Right kidney (tissue), 1 donor: ENCODE measurements around the gene CDH19.
A peak's percentile ranks its signal among the peaks of the same experiment; 100 is the strongest.
"Not testable (repeated sequence)": the region's sequence is repeated elsewhere in the genome, so short reads cannot be mapped to it uniquely, and the experiment has no call there.

Experiments used
- DNase-seq: peaks from one replicate; pipeline ENCODE4 v3.0.0-alpha.2; 2016

The CDH19 gene

GRCh38 chr18:66562279-66562678 is 41.6 kb downstream of the CDH19 start:
- no peak for DNase-seq

DNA sequence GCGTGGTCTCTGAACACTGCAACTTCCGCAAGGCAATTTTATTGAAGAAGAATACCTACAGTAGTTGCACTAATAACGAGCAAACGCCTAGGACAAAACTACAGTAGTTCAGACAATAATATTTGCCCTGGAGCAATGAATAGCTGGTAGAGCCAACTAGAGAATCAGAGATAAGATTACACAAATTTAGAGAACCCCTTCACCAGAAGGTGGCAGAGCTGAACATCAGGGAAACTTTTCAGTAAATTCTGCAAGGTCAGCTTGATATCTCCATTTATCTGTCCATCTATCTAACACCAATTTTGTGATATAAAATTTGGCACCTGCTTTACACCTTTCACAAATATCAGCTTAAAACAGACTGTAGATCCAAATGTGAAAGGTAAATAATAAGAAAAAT is 43.8 kb downstream of the CDH19 start:
- no peak for DNase-seq

DNA sequence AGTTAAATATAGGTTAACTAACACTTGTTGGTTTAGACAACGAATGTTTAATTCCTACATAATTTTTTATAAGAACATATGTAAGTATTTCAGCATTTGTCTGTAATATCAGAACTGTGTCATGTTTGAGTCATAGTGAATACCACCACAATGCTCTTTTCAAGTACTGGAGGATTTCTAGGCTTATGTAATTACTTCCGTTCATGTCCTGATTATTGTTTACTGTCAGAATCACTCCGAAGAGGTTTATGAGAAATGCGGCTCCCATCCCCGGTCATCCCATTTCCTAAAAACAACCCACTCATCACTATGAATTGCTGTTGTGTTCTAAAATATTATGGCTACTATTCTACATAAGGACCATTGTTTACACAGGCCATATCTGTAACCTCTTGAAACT is 45.1 kb downstream of the CDH19 start:
- no peak for DNase-seq

GRCh38 chr18:66557091-66557490 is 46.8 kb downstream of the CDH19 start:
- DNase-seq: no peak

DNA sequence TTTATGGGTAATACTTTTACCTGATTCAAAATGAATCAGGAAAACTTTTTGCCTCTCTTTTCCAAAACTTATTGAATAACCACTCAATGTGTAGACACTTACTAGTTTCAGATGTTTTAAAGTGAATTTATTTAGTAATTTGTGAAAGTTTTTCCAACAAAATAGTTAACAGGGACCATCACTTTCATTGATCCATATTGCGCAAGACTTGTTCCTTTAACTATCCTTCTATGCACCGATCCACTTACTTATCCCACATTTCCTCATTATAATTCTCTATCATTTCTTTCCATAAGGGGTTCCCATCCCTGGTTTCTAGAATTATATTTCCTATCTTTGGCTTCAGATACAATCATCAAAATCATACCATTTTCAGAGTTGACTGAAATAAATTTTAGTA is 48.3 kb downstream of the CDH19 start:
- no peak for DNase-seq

DNA sequence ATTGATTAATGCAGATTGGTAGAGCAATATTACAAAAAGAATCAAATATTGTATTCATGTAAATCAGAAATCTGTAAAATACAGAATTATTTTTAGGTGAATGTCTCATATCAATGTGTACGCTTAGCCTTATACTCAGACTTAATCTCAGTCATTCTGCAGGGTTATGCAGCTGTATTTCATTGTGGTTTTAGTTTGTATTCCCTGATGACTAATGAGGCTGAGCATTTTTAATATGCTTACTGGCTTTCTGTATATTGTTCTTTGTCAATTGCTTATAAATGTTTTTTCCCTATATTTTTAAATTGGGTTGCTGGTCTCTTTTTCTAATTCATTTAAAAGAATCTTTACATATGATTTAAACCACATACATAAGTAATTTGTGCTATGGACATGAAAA is 50.1 kb downstream of the CDH19 start:
- no peak for DNase-seq

- DNase-seq: no peak
Measured at GRCh38 chr18:66550366-66550765, 53.5 kb downstream of the CDH19 start.

DNA sequence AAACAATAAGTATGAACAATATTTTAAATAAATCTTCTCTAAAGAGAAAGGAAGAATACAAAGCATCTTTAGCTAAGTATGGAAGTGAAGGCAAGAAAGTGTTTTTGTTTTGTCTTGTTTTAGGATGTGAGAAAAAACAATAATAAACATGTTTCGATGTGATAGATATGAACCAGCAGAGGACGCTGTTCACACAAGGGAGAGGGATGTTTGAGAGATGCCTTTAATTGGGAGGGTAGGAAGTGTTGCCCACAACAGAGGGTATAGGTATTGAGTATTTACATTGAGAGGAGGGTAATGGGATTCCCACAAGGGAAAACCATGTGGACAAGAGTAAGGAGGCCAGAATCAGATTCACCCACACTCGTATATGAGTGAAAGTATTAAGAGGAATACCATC is 55.1 kb downstream of the CDH19 start:
- no peak for DNase-seq

DNA sequence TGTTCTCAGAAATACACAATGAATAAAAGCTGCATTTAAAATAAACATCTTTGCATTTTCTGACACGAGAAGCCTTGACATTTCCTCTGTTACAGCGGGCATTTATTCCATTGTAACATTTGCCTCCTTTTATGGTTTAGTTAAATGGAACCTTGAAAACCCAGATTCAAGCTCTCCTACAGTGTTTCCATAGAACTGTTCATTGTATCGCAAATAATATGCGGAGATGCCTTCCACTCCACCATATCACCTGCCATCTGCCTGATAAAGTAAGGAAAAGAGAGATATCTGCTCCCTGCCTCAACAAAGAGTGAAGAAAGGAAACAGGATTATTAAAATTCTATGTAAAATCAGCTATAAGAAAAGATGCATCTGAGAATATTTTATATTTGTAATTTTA is 69.8 kb downstream of the CDH19 start:
- DNase-seq: no peak

DNA sequence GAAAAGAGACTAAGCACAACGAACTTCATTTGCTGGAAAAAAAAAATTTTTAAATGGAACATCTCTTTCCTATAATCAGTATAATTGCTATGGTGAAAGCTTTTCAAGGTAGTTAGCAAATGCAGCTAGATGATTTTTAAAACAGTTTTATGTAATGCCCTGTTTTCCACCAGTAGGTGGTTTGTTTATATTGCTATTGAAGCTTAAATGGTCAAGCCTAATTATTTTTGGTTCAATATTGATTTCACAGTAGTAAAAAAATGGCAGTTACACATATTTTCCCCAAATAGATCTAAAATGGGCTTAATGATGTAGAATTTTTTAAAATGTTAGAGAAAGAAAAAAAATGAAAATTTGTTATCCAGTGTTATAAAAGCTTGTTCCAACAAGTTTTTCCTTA is 70.2 kb downstream of the CDH19 start:
- DNase-seq: no peak

GRCh38 chr18:66523219-66523991 is 80.5 kb downstream of the CDH19 start:
- DNase-seq: no peak

GRCh38 chr18:66513996-66514395 is 89.9 kb downstream of the CDH19 start:
- DNase-seq: no peak

DNA sequence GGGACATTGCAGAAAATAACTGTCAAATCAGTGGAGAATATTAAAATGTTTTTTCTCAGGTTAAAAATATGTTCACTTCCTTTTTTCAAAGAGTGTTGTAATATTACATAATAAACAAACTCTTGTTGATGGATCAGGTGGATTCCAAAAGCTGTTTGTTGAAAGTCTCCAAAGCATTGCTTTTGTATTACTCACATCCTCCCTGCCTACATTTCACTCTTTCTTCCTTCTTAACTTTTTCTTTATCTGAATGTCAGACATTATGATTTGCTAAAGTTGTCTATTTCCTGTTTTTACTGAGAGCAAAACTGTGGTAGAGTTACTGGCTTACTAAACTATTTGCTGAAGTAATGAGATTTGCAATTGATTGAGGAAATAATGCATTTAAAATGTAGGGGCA is 92.1 kb downstream of the CDH19 start:
- DNase-seq: no peak

DNA sequence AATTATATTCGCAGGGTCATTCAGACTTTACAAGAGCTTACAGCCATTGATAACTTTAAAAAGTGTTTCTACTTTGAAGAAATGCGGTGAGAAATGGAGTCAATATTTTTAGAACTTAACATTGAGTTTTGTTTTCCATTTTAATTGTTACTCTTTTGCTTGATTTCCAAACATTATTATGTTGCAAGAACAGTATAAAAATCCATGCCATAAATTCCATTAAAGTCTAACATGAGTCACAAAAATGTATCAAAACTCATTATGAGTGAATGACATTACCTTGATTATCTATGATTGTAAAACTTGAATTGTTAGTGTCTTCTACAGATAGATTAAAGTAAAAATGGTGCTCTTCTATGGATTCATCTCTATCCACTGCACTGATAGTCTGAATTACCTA is 92.6 kb downstream of the CDH19 start:
- no peak for DNase-seq

DNA sequence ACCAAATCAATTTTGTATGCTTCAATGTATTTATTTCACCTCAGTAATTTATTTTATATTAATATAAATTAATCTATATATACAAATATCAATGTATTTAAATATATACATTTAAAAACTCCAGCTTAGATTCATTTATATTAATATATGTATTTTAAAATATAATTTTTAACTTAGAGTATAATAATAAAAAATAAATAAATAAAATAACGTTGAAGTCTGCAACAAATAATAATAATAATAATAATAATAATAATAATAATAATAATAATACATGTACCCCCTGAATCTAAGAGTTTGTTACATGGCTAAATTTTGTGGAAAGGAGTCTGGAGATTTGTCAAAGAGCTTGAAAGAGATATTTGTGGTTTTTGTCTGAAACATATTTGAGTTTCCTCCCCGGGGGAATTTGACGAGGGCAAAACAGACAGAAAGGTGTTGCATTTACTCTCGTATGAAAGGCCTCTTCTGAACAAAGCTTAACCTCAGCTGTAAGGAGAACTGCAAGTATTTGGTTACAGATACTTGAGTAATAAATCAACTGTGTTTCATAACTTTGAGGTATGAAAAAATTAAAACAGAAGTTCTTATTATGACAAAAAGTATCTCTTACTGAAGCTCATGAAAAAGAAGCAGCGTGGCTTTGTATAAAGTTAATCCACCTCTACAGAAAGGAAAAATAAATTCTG is 93.4 kb downstream of the CDH19 start:
- no peak for DNase-seq

- DNase-seq: no peak
Measured at GRCh38 chr18:66508937-66509336, 95.0 kb downstream of the CDH19 start.

GRCh38 chr18:66506178-66506577 is 97.7 kb downstream of the CDH19 start:
- DNase-seq: no peak

DNA sequence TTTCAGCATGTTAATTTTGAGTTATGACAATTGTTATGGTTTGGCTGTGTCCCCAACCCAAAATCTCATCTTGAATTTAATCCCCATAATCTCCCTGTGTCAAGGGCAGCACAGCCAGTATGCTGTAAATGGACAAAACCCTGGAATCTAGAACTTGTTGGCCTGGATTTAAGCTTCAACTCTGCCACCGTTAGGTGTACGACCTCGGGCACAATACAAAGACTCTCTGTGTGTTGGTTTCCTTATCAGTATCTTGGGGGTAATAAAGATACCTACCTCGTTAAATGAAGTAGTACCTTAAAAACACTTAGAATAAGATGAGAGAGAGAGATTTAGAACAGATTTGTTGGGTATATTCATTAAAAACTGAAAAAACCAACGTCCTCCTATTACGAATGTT is 106.5 kb downstream of the CDH19 start:
- no peak for DNase-seq

GRCh38 chr18:66495844-66496243 is 108.0 kb downstream of the CDH19 start:
- DNase-seq: peak; percentile 35

DNA sequence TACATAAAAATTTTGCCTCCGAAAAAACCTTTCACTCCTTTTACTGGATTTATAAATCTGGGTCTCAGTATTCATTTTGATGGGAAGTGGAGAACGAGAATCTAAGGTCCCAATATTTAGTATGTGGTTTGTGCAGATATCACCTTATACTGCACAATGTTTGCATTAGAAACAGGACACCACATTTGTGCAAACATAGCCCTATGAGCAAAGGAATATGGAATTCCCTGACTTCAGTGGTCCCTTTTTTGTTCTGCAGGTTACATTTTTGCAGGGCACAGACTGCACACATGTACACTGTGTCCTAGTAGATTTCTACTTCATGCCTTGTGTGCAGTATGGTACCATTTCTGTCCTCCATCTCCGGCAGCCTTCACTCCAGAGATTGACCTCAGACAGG is 130.0 kb downstream of the CDH19 start:
- no peak for DNase-seq

GRCh38 chr18:66466184-66466583 is 137.7 kb downstream of the CDH19 start:
- DNase-seq: not testable (repeated sequence)

- no peak for DNase-seq
Measured at GRCh38 chr18:66461344-66461743, 142.5 kb downstream of the CDH19 start.

DNA sequence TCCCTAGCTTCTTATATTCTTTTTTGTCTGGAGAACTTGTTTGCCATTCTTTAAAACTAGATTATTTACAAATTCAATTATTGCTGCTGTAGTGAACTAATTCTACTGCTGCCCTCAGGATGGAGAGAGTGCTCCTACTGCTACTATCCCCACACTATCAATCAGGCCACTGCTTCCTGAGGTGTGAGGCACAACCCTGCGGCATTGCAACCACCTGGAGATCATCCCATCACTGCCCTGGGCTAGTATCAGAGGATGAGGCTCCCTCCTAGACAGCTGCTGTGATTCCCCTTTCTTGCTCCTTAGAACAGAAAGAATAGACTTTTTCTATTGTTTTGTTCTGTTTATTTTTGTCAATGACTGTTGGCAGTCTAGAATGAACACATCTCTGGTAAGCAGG is 146.6 kb downstream of the CDH19 start:
- no peak for DNase-seq
